ENCODE measurements around the gene DCUN1D4. TPM values are rescaled to one million over a fixed set of nuclear protein-coding genes. Genes with fewer than 3 reads are reported as not detected.

The DCUN1D4 gene
- total RNA-seq (ENCODE audit: unreplicated experiment) = 86.9 TPM
- long read RNA-seq, full-length matches to known transcripts = 3 of 6 reads
- long read RNA-seq, partial matches to known transcripts = 0 of 6 reads
- long read RNA-seq, other reads (novel, unspliced or antisense) = 3 of 6 reads

DNA sequence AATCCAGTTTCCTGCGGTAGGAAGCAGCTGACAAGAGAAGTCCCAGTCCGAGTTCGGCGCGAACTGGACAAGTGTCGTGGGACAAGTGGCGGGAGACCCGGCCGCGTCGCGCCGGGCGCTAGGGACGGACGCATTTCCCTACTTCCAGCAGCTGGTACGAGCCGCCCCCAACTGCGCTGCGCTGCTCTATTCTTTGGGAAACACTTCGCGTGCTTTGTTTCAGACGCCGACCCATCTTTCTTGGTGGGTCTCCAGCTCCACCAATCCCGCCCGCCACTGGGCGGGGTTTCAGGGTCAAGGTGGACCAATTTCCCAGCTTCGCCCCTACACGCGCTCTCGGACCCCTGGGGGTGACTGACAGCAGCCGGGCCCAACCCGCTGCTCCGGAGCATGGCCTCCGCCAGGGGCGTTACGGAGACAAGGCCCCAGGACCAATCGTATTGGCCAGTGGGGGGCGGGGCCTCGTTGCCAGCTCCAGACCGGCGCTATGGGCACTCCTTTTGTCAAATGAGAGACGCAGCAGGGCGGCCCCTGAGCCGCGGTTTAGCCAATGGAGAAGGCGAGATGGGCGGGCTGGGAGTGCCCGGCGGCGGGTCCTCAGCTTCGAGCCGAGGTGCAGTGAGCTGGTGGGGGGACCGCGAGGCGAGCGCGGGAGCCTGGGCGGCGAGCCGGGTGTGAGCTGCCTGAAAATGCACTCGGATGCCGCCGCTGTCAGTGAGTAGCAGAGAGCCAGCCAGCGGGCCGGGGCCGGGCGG, at the start of gene DCUN1D4:
DCUN1D4 (plus strand) TSS at position 600 of the 755 bp plus-strand sequence; CDS start at position 690, 90 bp downstream.
- peaks cover 6% of the 10 kb centered on the region for H3K27me3 Mint-ChIP-seq (ENCODE audit: unreplicated experiment)
- H3K36me3 Mint-ChIP-seq (ENCODE audit: unreplicated experiment) = no peaks in the 10 kb centered on the region
- peak; percentile 100 for DNase-seq
- TF ChIP-seq, protein P1, sequence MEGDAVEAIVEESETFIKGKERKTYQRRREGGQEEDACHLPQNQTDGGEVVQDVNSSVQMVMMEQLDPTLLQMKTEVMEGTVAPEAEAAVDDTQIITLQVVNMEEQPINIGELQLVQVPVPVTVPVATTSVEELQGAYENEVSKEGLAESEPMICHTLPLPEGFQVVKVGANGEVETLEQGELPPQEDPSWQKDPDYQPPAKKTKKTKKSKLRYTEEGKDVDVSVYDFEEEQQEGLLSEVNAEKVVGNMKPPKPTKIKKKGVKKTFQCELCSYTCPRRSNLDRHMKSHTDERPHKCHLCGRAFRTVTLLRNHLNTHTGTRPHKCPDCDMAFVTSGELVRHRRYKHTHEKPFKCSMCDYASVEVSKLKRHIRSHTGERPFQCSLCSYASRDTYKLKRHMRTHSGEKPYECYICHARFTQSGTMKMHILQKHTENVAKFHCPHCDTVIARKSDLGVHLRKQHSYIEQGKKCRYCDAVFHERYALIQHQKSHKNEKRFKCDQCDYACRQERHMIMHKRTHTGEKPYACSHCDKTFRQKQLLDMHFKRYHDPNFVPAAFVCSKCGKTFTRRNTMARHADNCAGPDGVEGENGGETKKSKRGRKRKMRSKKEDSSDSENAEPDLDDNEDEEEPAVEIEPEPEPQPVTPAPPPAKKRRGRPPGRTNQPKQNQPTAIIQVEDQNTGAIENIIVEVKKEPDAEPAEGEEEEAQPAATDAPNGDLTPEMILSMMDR (IDR thresholded peaks at IDR 0.05; ENCODE audit: partially characterized antibody, unreplicated experiment) = peak; percentile 65
- peaks cover 8% of the 10 kb centered on the region for H3K4me1 Mint-ChIP-seq (ENCODE audit: low read depth, unreplicated experiment)
- peak within 1 kb of the TSS; percentile 90 for H3K27ac Mint-ChIP-seq (ENCODE audit: unreplicated experiment)
- peak within 1 kb of the TSS; percentile 88 for H3K4me3 Mint-ChIP-seq (ENCODE audit: unreplicated experiment)
- H3K9me3 Mint-ChIP-seq (ENCODE audit: unreplicated experiment) = peaks cover 7% of the 10 kb centered on the region

DNA sequence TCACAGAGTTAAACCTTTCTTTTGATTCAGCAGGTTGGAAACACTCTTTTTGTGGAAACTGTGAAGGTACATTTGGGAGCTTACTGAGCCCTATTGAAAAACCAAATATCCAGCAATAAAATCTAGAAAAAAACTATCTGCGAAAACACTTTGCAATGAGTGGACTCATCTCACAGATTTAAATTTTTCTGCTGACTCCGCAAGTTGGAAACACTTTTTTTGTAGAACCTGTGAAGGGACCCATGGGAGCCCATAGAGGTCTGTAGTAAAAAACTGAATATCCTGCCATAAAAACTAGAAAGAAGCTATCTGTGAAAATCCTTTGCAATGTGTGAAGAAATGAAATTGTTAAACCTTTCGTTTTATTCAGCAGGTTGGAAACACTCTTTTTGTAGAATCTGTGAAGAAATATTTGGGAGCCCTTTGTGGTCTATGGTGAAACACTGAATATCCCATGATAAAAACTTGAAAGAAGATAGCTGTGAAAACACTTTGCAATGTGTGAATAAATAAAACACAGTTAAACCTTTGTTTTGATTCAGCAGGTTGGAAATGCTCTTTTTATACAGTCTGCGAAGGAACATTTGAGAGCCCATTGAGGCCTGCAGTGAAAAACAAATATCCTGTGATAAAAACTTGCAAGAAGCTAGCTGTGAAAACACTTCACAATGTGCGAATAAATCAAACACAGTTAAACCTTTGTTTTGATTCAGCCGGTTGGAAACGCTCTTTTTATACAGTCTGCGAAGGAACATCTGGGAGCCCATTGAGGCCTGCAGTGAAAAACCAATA, 22.3 kb upstream of the DCUN1D4 start:
- peaks cover 6% of the 10 kb centered on the region for H3K36me3 Mint-ChIP-seq (ENCODE audit: unreplicated experiment)

DNA sequence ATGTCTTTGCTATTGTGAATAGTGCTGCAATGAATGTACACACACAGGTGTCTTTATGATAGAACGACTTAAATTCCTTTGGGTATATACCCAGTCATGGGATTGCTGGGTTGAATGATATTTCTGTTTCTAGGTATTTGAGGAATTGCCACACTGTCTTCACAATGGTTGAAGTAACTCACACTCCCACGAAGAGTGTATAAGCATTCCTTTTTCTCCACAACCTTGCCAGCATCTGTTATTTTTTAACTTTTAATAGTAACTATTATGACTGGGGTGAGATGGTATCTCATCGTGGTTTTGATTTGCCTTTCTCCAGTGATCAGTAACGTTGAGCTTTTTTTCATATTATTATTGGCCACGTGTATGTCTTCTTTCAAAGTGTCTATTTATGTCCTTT, 17.6 kb upstream of the DCUN1D4 start:
- DNase-seq = no peak
- TF ChIP-seq, protein P1 (IDR thresholded peaks at IDR 0.05; ENCODE audit: partially characterized antibody, unreplicated experiment) = no peak
- Mint-ChIP-seq H3K4me1 (ENCODE audit: low read depth, unreplicated experiment) (no peaks in the 10 kb centered on the region), H3K27ac (ENCODE audit: unreplicated experiment) (no peak overlapping the region), H3K9me3 (ENCODE audit: unreplicated experiment) (peaks cover 5% of the 10 kb centered on the region), H3K27me3 (ENCODE audit: unreplicated experiment) (peaks cover 2% of the 10 kb centered on the region), H3K4me3 (ENCODE audit: unreplicated experiment) (no peak overlapping the region), H3K36me3 (ENCODE audit: unreplicated experiment) (peaks cover 6% of the 10 kb centered on the region)

More for the DNA sequence above, 22.3 kb upstream of the DCUN1D4 start:
- H3K27ac Mint-ChIP-seq (ENCODE audit: unreplicated experiment) = no peak overlapping the region
- TF ChIP-seq, protein P1 (IDR thresholded peaks at IDR 0.05; ENCODE audit: partially characterized antibody, unreplicated experiment) = no peak
- DNase-seq = no peak
- no peak overlapping the region for H3K4me3 Mint-ChIP-seq (ENCODE audit: unreplicated experiment)
- H3K9me3 Mint-ChIP-seq (ENCODE audit: unreplicated experiment) = peaks cover 5% of the 10 kb centered on the region
- no peaks in the 10 kb centered on the region for H3K4me1 Mint-ChIP-seq (ENCODE audit: low read depth, unreplicated experiment)
- H3K27me3 Mint-ChIP-seq (ENCODE audit: unreplicated experiment) = no peaks in the 10 kb centered on the region

DNA sequence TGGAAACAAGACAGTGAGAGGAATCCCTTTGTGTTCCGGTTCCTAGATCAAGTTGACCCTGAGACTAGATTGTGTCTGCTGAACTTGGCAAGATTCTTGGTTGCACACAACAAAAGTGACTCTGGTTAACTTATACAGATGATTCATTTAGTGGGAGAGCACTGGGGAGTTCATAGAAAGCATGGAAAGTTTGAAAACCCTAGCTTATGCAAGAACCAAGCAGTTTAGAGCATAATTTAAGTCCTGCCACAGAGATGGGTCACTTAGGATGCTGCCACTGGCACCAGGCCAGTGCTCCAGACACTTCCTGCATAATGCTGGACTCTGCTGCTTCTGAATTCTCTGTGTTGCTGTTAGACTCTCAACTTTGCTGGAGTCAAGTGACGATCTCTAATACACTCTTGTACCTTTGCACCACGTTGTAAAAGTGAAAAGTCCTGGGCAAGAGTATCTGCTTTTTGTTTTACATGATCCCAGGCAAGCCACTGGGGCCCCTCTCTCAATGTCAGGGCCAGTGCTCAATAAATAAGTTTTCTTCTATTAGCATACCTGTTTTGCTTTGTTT, 12.7 kb upstream of the DCUN1D4 start:
- Mint-ChIP-seq H3K9me3 (ENCODE audit: unreplicated experiment) (no peaks in the 10 kb centered on the region), H3K36me3 (ENCODE audit: unreplicated experiment) (no peaks in the 10 kb centered on the region), H3K4me3 (ENCODE audit: unreplicated experiment) (no peak overlapping the region), H3K4me1 (ENCODE audit: low read depth, unreplicated experiment) (peaks cover under 1% of the 10 kb centered on the region), H3K27ac (ENCODE audit: unreplicated experiment) (no peak overlapping the region), H3K27me3 (ENCODE audit: unreplicated experiment) (peaks cover 3% of the 10 kb centered on the region)
- TF ChIP-seq, protein P1 (IDR thresholded peaks at IDR 0.05; ENCODE audit: partially characterized antibody, unreplicated experiment) = no peak
- DNase-seq = no peak

All from glutamatergic neuron (in vitro differentiated cells).